Inferior parietal cortex (tissue), 1 donor: ENCODE results near the gene HBS1L.
"Not testable (repeated sequence)": the region's sequence is repeated elsewhere in the genome, so short reads cannot be mapped to it uniquely, and the experiment has no call there.

Experiments used
- DNase-seq: peaks from one replicate; pipeline ENCODE4 v3.0.0-alpha.2; 2016; ENCODE audit errors: extremely low spot score

HBS1L gene

DNA sequence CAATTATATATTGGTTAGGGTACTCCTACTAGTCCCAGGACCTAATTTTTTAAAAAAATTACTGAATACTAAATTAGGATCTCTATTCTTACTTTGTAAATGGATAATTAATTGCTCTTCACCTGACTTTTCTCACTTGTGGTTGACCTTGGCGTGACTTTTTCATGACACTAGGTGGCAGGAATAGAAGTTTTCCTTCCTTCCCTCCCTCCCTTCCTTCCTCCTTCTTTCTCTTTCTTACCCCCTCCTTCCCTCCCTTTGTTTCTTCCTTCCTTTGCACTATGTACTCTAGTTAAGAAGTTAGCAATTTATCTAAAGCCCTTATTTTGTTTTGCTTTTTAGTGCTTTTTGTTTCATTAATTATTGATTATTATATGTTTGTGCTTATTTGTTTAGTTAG is 20.4 kb upstream of the HBS1L start:
- no peak for DNase-seq

DNA sequence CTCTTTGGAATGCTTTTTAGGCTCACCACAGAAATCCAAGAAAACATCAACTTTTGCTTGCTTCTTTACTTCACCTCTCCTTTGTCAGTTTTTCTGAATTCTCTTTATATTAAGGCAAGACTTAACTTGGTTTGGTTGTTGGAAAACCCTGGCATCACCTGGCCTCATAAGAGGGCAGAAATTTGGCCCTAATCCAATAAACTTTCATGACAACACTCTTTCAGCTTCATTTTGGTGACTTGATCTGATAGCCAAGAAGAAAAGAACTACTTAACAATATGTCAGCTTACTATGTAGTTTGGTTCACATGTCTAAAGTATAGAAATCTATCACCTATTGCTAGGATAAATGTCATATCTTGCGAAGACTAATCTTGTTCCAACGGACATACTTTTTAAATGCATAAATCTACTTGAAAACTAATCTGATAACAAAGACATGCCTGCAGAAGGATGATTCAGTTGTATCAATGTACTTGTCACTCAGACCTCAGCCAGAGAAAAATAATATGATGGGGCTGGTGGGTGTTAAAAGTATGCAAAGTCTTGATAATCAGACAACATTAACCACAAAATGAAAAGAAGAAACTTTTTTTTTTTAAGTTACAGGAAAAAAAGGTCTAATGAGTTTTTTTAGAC is 19.3 kb upstream of the HBS1L start:
- DNase-seq, result no peak

DNA sequence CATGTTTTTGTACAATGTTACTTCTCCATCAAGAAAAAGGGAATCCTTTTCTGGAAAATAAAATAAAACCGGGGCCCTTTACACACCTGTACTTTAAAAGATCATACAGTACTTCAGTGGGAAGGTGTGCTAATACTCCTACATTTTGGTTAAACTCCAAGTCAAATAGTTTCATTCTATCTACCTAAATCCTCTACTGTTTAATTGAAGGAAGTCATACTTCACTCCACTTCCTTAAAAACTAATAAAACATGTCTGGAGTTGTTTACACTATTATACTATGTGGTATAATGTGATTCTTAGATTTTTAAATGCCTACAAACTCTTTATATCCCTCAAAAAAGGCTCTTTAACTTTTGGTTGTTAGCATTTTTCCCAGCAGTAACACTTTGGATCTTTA is 18.6 kb upstream of the HBS1L start:
- DNase-seq, result no peak

DNA sequence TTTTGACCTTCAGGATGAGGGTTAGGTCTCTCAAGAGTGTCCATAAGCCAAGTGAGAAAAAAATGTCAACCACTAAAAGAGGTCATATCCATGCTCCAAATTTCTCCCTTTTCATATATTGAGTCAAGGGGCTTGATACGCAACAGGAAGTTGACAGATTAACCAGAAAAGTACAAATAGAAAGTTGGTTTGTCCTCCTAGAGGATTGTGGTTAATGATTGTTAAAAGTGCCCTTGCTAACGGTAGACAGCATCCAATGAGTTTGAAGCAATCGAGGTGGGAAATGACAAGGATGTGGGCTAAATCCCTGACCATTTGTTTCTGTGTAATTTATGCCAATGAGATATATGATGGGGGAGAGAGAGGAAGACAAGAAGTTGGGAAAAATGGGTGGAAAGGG is 18.1 kb upstream of the HBS1L start:
- no peak for DNase-seq

DNA sequence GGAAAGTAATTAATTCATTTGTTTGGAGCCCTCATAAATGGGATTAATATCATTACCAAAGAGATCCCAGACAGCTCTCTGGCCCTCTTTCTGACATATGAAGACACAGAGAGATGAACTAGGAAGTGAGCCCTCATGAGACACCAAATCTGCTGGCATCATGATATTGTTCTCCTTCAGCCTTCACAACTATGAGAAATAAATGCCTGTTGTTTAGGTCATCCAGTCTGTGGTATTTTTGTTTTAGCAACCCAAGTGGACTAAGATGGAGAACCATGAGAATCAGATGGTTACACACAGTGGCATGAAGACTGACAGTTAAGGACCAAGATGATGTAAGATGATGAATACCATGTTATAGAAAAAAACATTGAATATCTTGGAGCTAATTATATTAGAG is 16.9 kb upstream of the HBS1L start:
- no peak for DNase-seq

DNA sequence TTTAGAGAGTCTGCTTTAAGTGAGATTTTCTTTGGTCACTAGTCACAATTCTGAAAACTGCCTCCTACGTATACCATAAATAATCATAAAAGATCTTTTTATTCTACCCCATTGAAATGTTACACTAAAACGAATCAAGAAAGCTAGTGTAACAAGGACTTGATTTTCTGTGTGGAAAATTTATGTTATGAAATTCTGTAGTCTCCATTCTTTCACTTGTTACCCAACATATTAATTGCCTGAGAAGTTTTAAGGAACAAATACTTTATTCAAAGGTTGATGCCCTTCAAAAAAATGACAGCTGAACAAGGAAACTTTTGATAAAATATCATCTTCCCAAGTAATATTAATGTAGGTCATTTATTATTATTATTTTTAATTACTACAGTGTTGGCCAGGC is 13.3 kb upstream of the HBS1L start:
- no peak for DNase-seq

DNA sequence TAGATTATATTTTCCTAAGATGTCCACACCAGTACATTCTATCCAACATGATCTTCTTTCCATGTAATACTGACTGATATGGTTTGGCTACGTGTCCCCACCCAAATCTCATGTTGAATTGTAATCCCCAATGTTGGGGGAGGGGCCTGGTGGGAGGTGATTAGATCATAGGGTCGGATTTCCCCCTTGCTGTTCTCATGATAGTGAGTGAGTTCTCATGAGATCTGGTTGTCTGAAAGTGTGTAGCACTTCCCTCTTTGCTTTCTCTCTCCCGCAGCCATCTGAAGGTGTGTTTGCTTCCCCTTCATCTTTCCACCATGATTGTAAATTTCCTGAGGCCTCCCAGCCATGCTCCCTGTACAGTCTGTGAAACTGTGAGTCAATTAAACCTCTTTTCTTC is 12.2 kb upstream of the HBS1L start:
- DNase-seq, result no peak

DNA sequence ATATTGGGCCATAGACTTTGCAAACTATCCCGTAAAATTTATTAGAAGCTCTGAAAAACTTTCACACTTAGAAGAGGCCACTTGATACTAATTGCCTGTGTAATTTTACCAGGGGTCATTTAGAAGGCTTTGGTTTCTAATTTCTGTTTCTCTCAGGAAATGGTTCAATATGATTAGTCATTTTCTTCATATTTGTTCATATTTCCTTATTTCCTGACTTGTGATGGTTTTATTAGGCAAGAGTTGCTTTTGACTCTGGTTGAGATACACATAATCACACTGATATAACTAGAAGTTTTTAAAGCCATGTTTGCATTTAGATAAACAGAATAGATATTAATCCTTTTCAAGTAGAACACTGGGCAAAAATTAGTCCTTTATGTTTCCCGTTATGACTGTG is 11.8 kb upstream of the HBS1L start:
- DNase-seq, result no peak

DNA sequence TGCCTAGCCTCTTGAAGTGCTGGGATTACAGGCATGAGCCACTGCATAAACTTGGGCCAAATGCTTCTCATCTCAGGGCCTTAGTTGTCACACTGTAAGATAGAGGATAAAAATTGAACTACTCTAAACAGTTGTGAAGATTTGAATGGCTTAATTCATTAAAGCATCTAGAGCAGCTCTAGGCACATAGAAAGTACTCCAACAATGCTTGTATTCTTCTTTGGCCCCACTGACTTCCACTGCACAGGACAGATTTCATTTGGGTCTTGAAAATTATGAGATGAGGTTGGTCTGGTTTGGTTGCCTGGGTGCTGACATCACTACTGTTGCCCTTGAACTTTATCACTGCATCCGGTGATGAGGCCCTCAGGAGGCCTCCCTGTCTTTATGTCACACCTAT is 10.0 kb upstream of the HBS1L start:
- DNase-seq, result no peak

DNA sequence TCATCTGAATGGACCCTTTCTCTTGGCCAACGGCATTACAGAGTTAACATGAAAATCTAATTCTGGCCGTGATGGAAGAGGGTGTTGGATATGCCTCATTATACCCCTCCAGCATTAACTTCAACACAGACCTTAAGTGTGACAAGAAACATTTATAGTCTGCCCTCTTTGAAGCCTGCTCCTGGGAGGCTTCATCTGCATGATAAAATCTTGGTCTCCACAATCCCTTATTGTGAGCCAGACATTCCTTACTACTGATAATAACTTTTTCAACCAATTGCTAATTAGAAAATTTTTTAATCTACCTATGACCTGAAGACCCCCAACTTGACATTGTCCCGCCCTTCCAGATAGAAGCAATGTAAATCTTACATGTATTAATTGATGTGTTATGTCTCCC is 9.3 kb upstream of the HBS1L start:
- no peak for DNase-seq

DNA sequence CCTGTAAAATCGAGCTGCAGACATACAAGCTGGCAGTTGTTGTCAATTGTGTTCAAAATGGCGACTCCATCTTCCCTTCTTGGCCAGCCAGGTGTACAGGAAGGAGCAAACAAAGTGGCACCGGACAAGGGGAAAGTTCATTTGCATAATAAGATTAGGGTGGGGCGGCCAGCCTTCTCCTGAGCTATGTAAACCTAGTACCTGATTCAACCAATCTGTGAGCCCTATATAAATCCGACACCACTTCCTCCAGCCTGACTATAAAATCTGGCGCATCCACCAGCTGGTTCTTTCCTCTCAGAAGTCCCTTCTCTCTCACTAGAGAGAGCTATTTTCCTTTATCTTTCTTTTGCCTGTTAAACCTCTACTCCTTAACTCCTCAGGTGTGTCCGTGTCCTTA is 8.1 kb upstream of the HBS1L start:
- no peak for DNase-seq

DNA sequence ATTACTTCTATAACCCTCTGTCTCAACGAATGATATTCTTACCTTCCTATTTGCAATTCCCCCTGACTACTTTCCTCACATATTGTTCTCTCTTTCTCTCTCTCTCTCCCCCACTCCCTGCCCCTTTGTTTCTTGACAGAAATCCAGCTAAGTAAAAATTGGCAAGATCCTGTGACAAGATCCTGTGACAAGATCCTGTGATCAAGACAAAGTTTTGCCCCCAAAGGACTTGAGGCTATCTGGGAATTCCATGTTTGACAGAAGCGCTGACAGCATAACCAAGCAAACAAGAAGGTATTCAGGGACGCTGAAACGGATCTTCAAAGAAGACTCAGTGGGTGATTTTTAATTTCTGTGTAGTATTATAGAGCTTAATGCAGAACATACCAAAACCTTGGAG is 5.5 kb upstream of the HBS1L start:
- no peak for DNase-seq

DNA sequence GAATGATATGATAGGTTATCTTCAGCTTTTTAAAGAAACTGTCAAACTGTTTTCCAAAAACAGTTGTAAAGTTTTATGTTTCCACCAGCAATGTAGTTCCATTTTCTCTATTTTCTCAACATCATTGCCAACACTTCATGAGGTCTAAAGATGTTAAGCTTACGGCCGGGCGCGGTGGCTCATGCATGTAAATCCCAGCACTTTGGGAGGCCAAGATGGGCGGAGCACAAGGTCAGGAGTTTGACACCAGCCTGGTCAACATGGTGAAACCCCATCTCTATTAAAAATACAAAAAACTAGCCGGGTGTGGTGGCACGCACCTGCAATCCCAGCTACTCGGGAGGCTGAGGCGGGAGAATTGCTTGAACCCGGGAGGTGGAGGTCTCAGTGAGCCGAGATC is 3.7 kb upstream of the HBS1L start:
- not testable (repeated sequence) for DNase-seq

DNA sequence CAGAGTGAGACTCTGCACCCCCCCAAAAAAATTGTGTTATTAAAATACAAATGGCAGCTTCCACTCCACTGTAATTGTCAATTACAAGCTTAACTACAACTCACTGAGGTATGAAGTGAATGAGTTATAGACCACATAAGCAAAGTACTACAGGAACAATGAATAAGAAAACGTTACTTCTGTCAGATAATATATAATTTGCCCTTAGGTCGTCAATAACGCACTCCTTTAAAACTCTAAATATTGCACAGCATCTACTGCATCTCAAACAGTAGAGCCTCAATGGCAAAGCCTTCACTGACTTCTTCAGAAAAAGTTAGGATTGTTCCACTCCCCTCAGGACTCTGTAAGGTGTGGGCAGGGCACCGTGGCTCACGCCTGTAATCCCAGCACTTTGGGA is 2.0 kb upstream of the HBS1L start:
- no peak for DNase-seq

DNA sequence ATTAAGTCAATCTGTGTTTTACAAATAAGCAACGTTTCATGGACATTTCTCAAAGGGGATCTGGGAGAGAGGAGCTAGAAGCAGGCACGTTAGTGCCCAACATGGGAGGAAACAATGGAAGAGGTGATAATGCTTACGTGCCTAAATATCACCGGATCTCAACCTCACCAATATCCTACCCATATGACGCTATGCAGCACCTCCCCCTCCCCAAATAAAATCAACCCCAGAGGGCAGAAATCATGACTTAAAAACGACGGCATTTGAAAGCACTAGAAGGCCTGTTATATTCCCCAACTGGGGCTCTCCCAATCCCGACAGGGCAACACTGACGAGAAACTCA is 425 bp downstream of the HBS1L start:
- DNase-seq, result no peak

DNA sequence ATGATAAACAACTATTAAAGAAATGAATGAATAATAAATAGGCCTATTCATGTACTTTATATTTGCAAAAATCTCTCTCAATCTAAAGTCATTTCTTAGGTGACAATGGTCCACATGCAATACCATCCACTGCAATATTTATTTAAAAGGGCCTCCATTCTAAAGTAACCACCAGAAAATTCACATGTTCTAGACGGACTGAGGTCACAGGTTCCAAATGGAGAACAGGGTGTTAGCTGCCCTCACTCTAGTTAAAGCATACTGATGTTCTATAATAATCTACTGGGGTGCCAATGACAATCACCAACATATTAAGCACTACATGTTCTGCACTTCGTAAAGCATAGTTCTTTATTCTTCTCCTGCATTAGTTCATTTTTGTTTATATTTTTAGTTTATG is 1.2 kb downstream of the HBS1L start:
- DNase-seq, result no peak

DNA sequence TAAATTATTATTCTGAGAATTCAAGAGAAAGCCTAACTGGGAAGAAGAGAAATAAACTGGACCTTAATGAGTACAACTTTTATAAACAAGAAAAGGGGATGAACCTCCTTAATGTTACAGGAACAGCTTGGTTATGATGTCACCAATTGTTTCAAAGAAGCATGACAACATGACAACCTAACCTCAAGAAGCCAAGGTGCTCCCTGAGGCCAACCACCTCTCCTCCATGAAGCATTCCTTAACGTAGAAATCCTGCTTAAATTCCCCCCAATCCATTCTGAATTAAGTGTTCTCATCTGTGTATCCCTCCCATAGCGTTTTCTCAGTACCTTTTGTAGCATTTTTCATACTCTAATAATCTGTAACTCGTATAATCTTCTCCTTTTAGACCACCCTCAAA is 1.7 kb downstream of the HBS1L start:
- DNase-seq, result no peak

DNA sequence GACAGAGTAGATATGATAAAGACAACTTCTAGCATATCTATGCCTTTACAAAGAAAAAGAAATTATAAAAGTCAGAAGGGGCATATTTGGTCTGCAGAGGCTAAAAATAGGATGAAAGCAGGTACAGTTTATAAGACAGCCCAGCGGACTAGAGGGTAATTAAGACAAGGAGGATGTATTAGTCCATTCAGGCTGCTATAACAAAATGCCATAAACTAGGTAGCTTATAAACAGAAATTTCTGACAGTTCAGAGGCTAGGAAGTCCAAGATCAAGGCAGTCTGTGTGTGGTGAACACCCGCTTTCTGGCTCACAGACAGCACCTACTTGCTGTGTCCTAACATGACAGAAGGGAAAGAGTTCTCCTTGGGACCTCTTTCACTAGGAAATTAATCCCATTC is 5.7 kb downstream of the HBS1L start:
- DNase-seq, result no peak

DNA sequence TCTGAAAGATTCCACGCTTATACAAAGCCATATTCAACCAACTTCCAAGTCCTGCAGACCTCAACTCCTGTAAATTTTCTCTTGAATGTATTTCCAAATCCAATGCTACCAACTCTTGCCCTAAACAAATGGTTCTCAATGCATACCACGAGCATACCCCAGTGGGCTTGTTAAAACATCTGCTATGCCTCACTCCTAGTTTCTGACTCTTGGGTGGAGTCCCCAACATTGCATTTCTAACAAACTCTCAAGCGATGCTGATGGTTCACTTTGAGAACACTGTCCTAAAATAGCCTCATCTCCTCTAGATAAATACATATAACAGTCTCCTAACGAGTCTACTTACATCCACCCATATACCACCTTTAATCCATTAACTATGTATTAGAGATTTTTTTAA is 7.3 kb downstream of the HBS1L start:
- no peak for DNase-seq

DNA sequence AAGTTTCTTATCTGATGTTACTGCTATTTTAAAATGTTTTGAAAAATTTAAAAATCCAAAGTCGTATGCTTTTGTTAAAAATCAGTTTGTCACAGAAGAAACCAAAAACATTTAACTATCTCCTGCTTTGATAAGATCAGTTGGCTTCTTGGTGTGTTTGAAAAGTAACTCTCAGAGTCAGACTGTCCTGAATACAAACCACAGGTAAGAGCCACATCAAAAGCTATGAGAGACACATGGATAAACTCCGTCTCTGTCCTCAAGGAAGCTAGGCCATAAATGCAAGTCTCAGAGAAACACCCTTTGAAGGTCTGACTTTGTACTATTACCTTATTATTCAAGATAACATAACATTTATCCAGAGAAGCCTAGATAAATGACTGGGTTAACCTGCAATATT is 7.7 kb downstream of the HBS1L start:
- no peak for DNase-seq

DNA sequence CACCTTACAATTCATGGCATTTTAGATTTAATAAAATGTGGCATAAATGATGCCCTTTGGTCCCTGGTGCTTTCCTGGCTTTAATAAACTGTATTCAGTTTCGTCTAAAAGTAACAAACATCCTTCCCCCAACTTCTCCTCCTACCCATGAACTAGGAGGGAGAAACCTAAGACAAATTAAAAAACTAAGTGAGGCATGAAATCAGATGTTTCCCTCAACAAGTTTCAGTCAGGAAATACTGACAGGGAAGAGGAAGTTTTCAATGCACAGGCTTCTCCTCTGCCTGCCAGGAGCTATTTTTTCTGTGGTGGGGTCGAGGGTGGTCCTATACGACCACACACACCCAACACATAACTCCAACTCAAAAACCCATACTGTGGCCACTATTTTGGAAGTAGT is 10.0 kb downstream of the HBS1L start:
- no peak for DNase-seq

DNA sequence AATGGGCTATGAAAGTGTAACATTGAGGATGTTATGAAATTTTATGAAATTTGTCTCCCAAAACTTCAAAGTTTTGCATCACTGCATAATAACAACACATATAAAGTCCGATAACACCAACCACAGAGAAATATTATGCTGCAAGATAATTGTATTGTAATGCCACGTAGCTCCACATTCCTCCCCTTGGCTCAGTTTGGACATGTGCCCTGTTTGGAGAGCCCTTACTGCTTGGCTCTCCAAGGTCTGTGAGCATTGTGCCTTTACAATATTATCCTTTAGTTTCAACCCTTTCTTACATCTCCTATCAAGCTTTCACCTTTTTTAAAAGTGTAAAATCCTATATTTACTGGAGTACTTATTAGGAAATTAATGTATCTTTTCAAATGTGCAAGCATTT is 10.8 kb downstream of the HBS1L start:
- no peak for DNase-seq

DNA sequence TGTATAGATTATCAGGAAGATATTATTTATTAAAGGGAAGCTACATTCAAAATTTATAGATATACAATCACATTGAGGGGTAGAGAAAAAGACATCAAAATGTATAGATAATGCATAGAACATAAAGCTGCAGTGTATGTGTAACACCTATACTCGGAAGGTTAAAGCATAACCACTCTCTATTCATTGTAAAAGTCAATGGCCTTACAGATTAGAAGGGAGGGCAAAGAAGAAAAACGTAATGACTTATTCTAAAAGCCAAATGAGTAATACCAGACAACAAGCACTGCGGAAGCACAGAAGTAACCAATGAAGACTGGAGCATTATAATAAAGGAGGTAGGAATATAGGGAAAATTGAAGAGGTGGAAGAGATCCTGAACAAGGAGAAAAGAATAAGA is 11.3 kb downstream of the HBS1L start:
- DNase-seq, result no peak

DNA sequence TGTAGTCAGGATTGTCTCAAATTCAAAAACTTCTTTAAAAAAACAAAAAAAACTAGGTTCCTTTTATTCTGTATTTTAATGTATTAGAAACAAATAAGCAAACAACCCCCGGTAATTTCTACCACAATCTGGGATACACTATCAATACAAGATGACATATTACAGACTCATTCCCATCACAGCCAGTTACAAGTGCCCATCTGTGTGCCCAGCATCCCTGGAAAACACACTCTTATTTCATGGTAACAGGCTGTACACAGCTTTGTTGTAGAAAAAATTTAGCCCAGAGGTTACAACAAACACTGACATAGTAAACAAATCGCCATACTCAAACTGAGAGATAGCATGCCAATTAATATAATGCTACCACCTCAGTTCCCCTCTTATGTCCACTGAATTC is 16.3 kb downstream of the HBS1L start:
- DNase-seq, result no peak

DNA sequence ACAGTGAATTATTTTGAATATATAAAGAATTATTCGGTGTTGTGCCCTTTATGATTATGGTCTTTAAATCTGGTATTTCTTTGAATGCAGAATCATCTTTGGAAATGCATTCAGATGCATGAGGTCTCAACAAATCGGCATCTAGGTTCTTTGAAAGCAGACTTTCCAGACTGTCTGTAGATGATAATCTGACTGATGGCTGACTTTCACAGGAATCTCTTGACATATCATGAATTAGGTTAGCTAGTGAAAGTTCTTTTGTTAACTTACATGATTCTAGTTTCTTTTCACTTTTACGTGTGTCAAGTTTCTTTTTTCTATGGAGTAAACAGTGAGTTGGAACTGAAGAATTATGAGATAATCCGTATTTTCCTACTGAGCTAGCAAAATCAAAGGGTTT is 17.1 kb downstream of the HBS1L start:
- no peak for DNase-seq
